GM13977 (cell line): ENCODE data around the gene ALDH3B1.

Experiments used
- DNase-seq: peaks from one replicate; pipeline ENCODE4 v3.0.0; 2012; ENCODE audit warnings: low spot score
- in situ Hi-C: fragments of 300-500 bp; cut with MboI; formaldehyde crosslinking; loops from one replicate; pipeline ENCODE4 v1.12.0; 2022; ENCODE audit warnings: low sequenced_read_pairs, low pct_unique_long_range_greater_than_20kb, mixed read lengths, inconsistent platforms; ENCODE audit not compliant: unreplicated experiment
- TF ChIP-seq, protein P1 (sequence below): IDR thresholded peaks from 2 replicates; pipeline ENCODE4 v1.5.1; 2012; ENCODE audit warnings: mild to moderate bottlenecking, control low read depth; ENCODE audit not compliant: insufficient read depth; ENCODE audit errors: extremely low read depth, missing control alignments

ALDH3B1 gene

DNA sequence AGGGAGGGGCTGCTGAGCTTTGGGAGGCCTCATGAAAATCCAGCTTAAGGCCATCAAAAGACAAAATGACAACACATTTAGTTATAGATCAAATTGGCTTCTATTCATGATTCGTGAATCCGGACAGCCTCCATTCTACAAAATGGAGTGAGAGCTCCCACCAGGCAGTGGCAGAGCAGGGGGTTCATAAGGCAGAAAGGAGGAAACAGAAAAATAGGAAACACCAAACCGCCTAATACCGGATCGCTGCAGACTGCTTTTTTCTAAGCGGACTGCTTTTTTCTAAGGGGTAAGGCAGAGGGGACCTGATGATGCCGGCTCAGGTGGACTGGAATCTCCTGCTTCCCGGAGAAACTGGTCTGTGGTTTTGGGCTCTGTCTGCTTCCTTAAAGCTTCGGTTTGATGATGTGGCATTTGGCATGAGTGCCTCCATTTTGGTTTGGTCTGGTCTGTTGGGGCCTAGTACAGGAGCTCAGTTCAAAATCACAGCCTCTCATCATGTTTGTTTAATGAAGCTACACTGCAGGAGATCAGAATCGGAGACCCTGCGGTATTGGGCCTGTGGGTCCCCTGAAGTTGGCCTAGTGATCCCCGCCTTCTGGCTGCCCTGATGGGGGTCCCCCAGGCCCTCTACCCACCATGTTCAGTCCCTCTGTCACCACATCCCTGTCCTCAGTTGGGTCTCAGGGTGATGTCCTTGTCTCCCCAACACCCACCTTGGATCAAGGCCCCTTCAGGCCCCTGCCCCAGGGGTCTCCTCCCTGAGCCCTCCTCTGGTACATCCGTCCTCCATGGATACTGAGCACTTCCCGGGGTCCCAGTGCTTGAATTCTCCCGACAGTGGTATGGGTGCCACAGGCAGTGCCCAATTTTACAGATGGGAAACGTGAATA is 1.2 kb downstream of the ALDH3B1 start:
- TF ChIP-seq, protein P1, sequence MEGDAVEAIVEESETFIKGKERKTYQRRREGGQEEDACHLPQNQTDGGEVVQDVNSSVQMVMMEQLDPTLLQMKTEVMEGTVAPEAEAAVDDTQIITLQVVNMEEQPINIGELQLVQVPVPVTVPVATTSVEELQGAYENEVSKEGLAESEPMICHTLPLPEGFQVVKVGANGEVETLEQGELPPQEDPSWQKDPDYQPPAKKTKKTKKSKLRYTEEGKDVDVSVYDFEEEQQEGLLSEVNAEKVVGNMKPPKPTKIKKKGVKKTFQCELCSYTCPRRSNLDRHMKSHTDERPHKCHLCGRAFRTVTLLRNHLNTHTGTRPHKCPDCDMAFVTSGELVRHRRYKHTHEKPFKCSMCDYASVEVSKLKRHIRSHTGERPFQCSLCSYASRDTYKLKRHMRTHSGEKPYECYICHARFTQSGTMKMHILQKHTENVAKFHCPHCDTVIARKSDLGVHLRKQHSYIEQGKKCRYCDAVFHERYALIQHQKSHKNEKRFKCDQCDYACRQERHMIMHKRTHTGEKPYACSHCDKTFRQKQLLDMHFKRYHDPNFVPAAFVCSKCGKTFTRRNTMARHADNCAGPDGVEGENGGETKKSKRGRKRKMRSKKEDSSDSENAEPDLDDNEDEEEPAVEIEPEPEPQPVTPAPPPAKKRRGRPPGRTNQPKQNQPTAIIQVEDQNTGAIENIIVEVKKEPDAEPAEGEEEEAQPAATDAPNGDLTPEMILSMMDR, result no peak
- in situ Hi-C loops, result no loop called here
- DNase-seq, result no peak

DNA sequence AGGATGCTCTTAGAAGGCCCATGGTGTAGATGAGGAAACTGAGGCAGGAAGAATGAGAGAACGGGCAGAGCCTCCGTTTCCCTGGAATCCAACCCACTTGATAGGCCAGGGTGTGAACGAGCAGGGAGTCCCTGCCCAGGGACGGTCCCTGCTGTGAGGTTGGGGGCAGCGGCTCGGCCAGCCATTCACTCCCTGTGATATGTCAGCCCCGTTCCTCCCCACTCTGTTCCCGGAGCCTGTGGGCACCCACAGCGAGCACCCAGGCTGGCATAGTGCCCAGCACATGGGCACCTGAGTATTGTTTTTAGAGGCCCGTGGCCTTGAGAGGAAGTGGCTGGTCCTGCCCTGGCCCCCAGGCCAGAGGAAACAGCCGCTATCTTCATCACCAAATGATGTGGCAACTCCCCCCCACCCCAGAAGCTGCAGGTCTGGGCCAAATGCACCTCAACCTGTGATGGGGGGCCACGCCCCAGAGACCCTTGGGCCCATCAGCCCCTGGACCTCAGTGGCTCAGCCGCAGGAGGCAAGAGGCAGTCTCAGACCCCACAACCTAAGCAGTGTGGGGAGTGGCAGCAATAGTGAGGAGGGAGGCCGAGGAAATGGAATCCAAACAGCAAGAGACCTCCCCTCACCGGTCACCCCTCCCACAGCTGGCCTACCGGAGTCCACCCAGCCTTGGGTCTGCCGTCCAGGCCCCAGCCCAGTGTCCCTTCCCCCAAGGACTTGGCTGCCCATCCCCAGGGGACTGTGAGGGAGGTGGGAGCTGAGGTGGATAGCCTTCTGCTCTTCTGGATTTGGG is 2.1 kb downstream of the ALDH3B1 start:
- DNase-seq, result no peak
- in situ Hi-C loops, result no loop called here
- TF ChIP-seq, protein P1, result no peak

- in situ Hi-C loops, result no loop called here
- no peak for DNase-seq
- TF ChIP-seq, protein P1, result no peak
Measured at GRCh38 chr11:68012843-68013610, 2.9 kb downstream of the ALDH3B1 start.

GRCh38 chr11:68013611-68014156 is 3.6 kb downstream of the ALDH3B1 start:
- DNase-seq, result no peak
- in situ Hi-C loops, result no loop called here
- TF ChIP-seq, protein P1, result no peak

GRCh38 chr11:68014157-68014946 is 4.2 kb downstream of the ALDH3B1 start:
- TF ChIP-seq, protein P1, result no peak
- in situ Hi-C loops, result no loop called here
- DNase-seq, result no peak
